Measurements from ENCODE around the gene CSK.
"Not testable (repeated sequence)": the region's sequence is repeated elsewhere in the genome, so short reads cannot be mapped to it uniquely, and the experiment has no call there.

CSK gene

GRCh38 chr15:74770211-74770903 is 11.5 kb upstream of the CSK start:
- DNase-seq (ENCODE audit: low read depth in 2 of 2), result no peak

- no peak for DNase-seq (ENCODE audit: low read depth in 2 of 2)
Observed at GRCh38 chr15:74773329-74773728, 8.6 kb upstream of the CSK start.

GRCh38 chr15:74773731-74774252 is 8.1 kb upstream of the CSK start:
- DNase-seq (ENCODE audit: low read depth in 2 of 2), result no peak

- DNase-seq (ENCODE audit: low read depth in 2 of 2), result no peak
Observed at GRCh38 chr15:74775132-74775562, 6.7 kb upstream of the CSK start.

GRCh38 chr15:74775894-74776293 is 6.0 kb upstream of the CSK start:
- no peak for DNase-seq (ENCODE audit: low read depth in 2 of 2)

- no peak for DNase-seq (ENCODE audit: low read depth in 2 of 2)
Observed at GRCh38 chr15:74776821-74777768, 4.8 kb upstream of the CSK start.

GRCh38 chr15:74777769-74778598 is 3.9 kb upstream of the CSK start:
- DNase-seq (ENCODE audit: low read depth in 2 of 2), result no peak

GRCh38 chr15:74778599-74778970 is 3.3 kb upstream of the CSK start:
- DNase-seq (ENCODE audit: low read depth in 2 of 2), result no peak

- DNase-seq (ENCODE audit: low read depth in 2 of 2), result no peak
Observed at GRCh38 chr15:74779162-74779648, 2.7 kb upstream of the CSK start.

- no peak for DNase-seq (ENCODE audit: low read depth in 2 of 2)
Observed at GRCh38 chr15:74780523-74781430, 1.1 kb upstream of the CSK start.

GRCh38 chr15:74782259-74783071 is 585 bp downstream of the CSK start:
- no peak for DNase-seq (ENCODE audit: low read depth in 2 of 2)

- DNase-seq (ENCODE audit: low read depth in 2 of 2), result no peak
Observed at GRCh38 chr15:74783072-74783807, 1.4 kb downstream of the CSK start.

GRCh38 chr15:74783808-74784175 is 1.9 kb downstream of the CSK start:
- DNase-seq (ENCODE audit: low read depth in 2 of 2), result no peak

- DNase-seq (ENCODE audit: low read depth in 2 of 2), result no peak
Observed at GRCh38 chr15:74784426-74785193, 2.7 kb downstream of the CSK start.

GRCh38 chr15:74785194-74786032 is 3.5 kb downstream of the CSK start:
- DNase-seq (ENCODE audit: low read depth in 2 of 2), result no peak

GRCh38 chr15:74786081-74786480 is 4.2 kb downstream of the CSK start:
- not testable (repeated sequence) for DNase-seq (ENCODE audit: low read depth in 2 of 2)

GRCh38 chr15:74786551-74787165 is 4.8 kb downstream of the CSK start:
- no peak for DNase-seq (ENCODE audit: low read depth in 2 of 2)
